GM18499 (cell line): Measurements from ENCODE around the gene TMEM117.
"Not testable (repeated sequence)": the region's sequence is repeated elsewhere in the genome, so short reads cannot be mapped to it uniquely, and the experiment has no call there.

Source experiments
- ATAC-seq: cut with Tn5 transposase; IDR thresholded peaks from one replicate; pipeline ENCODE4 v1.9.1; 2021; ENCODE audit warnings: moderate number of reproducible peaks; ENCODE audit not compliant: insufficient read depth, unreplicated experiment

Gene TMEM117

DNA sequence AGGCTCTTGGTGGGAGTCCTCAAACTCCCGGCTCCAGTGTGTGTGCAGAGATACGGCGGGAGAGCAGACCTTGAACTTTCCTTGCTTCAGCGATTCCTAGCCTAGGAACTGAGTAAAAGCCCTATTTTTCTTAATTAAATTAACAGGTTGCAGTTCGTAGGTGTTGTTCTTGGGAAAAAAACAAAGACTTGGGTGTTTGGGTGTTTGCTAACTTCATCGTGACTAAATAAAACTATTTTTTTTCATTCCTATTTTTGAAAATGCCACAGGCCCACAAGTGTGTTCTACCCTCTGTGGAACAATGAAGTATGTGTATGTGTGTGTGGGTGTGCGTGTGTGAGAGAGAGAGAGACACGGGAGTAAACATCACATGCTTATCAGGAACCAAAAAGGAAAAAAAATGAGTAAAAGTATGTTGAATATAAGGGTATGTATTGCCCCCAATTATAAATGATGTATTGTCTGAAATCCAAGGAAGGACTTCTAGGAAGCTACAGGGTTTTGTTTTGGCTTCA, 651 bp downstream of the TMEM117 start:
- ATAC-seq: peak; percentile 19

GRCh38 chr12:43840338-43840737, 4.5 kb downstream of the TMEM117 start:
- ATAC-seq: no peak

DNA sequence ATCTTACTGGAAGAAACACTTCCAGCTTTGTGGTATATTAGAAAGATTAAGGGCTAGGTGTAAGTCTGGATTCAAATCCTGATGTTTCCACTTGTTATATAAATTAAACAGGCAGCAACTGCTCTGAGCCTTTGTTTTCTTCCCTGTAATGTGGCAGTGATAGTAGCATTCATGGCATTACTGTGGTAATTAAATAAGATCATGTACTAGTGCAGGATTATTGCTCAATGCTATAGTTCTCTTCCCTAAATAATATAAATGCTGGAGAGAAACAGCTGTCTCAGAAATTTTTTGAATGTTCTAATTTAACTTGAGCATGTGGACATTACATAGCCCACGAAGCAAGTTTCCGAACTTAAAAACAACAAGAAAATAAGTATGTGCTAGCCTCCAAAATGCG, 5.4 kb downstream of the TMEM117 start:
- ATAC-seq: no peak

DNA sequence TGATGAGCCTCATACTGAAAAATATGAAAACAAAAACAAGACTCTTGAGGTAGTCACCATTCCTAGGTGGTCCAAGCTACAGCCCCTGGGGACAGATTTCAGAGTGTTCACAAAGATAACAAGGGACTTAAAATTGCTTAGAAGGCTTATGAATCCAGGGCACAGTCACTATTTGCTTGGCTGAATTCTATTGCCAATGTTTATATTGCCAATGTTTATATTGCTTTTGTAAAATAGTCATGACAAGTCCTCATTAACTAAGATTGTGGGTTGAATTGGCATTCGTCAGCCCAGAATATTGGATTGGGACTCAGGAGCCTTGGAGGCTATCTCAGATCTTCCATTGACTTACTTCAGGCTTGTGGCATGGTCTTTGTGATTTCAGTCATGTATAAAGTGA, 6.4 kb downstream of the TMEM117 start:
- no peak for ATAC-seq

GRCh38 chr12:43847425-43848225, 11.7 kb downstream of the TMEM117 start:
- ATAC-seq: not testable (repeated sequence)

DNA sequence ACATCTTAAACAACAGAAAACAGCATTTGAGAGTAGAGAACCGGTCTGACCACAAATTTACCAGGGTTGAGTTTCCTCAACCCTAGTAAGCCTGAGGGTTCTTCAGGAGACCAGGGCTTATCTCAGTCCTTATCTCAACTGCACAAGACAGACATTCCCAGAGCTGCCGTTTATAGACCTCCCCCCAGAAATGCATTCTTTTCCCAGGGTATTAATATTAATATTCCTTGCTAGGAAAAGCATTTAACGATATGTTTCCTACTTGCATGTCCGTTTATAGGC, 12.3 kb downstream of the TMEM117 start:
- ATAC-seq: no peak

DNA sequence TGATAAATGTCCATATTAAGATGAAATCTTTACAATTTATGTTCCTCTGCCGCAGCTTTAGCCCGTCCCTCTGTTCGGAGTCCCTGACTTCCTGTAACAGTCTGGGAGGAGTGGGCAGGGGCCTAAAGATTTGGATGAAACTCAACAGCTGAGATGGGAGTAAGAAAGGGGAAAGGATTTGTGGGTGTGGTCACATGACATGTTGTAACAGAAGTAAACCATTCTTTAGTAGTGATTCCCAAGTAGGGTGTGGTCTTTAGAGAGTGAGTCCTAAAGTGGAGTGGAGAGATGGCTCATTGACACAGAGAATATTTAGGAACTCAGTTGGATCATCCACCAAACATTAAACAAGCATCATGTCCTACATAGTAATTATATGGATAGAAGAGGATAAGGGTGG, 12.9 kb downstream of the TMEM117 start:
- no peak for ATAC-seq

DNA sequence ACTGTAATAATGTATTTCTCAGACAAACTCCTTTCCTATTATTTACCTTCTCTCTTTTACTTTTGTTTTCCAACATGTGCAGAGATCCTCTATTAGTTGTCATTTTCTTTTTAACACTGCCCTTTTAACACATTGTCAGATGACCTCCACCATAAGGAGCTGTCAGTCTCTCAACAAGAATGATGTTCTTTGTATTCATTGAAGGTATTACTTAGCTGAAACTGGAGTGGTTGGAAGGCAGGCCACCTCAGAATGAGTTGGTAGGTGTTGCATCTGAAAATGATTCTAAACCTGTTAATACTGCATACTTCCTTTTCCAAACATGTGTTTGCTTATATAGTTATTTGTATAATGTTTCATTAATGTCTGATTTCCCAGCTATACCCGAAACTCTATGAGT, 16.9 kb downstream of the TMEM117 start:
- no peak for ATAC-seq

GRCh38 chr12:43856972-43857371, 21.1 kb downstream of the TMEM117 start:
- no peak for ATAC-seq

GRCh38 chr12:43858096-43858495, 22.2 kb downstream of the TMEM117 start:
- ATAC-seq: no peak

DNA sequence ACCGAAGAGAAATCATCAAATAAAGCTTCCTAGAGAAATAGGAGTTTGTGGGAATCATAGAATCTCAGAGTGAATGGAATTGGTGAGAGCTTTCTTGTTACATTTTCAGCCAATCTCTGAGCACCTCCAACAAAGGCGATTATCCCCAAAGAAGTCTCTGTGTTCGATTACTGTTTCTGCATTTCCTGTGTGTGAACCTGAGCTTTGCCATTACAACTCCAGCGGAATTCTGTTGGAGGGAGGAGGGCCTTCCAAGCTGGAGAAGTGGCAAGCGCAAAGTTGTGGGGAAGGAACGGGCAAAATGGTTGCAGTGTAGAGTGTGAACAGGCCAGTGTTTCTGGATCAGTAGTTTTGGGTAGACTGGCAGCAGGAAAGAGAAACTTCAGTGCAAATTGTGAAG, 23.1 kb downstream of the TMEM117 start:
- no peak for ATAC-seq

- no peak for ATAC-seq
These were observed 25.3 kb downstream of the TMEM117 start for GRCh38 chr12:43861015-43861839.

DNA sequence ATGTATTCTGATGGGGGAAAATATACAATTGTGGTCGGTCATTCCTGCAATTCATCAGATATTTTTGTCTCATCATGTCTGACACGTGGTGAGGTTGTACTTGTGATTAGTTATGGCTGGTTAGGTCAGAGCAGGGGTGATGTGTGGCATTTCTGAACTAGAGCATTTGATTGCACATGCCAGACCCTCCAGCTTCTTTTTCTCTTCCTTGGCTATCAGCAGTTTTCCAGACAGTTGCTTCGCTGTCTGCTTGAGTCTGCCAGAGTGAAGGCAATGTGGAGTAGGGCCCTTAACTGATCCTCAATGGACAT, 25.9 kb downstream of the TMEM117 start:
- ATAC-seq: no peak

GRCh38 chr12:43863770-43864366, 28.0 kb downstream of the TMEM117 start:
- no peak for ATAC-seq

- ATAC-seq: not testable (repeated sequence)
These were observed 28.7 kb downstream of the TMEM117 start for GRCh38 chr12:43864557-43864956.

- no peak for ATAC-seq
These were observed 33.3 kb downstream of the TMEM117 start for GRCh38 chr12:43869184-43869583.

- ATAC-seq: not testable (repeated sequence)
These were observed 33.9 kb downstream of the TMEM117 start for GRCh38 chr12:43869765-43870164.

DNA sequence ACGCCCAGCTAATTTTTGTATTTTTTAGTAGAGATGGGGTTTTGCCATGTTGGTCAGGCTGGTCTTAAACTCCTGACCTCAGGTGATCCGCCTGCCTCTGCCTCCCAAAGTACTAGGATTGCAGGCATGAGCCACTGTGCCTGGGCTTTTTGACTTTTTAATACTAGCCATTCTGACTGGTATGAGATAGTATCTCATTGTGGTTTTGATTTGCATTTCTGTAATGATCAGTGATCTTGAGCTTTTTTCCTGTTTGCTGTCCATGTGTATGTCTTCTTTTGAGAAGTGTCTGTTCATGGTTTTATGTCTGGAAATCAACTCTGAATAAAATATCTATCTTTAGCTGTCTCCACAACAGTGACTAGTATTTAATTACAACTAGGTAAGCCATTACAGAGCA, 35.4 kb downstream of the TMEM117 start:
- not testable (repeated sequence) for ATAC-seq

- no peak for ATAC-seq
These were observed 36.5 kb downstream of the TMEM117 start for GRCh38 chr12:43872396-43872795.

- ATAC-seq: no peak
These were observed 42.2 kb downstream of the TMEM117 start for GRCh38 chr12:43878050-43878449.

DNA sequence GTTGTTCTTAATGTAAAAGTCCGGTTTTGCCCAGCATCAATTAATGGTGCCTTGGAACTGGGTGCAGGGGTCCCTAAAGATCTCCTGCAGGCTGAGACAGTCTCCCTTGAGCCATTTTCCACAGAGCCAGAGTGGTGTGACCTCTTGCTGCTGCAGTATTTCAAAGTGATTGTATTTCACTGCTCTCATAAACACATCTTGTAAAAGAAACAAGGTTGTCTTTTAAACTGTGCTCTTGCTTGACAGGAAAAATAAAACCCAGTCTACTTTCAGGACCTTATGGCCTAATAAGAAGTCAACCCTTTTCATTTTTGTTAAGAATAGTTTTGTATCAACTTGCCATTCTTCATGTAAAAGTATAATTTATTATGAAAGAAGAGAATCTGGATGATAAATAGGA, 44.7 kb downstream of the TMEM117 start:
- ATAC-seq: no peak
